Mammary epithelial cell (primary cell): ENCODE measurements around the gene TENT5A.

Source experiments
- CTCF ChIP-seq, 2 donors: IDR thresholded peaks in 1 of 2; conservative IDR thresholded peaks in 1 of 2; 2 replicates each; pipeline ENCODE4 v1.5.1; 2011 to 2012; ENCODE audit warnings: inconsistent platforms in 2 of 2, low read length in 2 of 2, mild to moderate bottlenecking in 2 of 2, control low read depth in 1 of 2, low read depth in 1 of 2; ENCODE audit not compliant: insufficient read depth in 1 of 2; ENCODE audit errors: extremely low read depth in 1 of 2
- EZH2 ChIP-seq: IDR thresholded peaks from 2 replicates; pipeline ENCODE4 v1.6.1; 2012; ENCODE audit warnings: low read length, inconsistent platforms, borderline replicate concordance

GRCh38 chr6:81786150-81786549 lies 33.7 kb upstream of the TENT5A start:
- TF ChIP-seq CTCF (conservative IDR thresholded peaks at IDR 0.05 in 1 of 2, IDR thresholded peaks at IDR 0.05 in 1 of 2; ENCODE audit: extremely low read depth in 1 of 2, insufficient read depth in 1 of 2, low read depth in 1 of 2, low read length in 2 of 2) = no peak
- no peak for TF ChIP-seq EZH2
